GM19397 (cell line): Measurements from ENCODE around the gene UBA52.
"Not testable (repeated sequence)": the region's sequence is repeated elsewhere in the genome, so short reads cannot be mapped to it uniquely, and the experiment has no call there.

Source experiments
- ATAC-seq: cut with Tn5 transposase; IDR thresholded peaks from one replicate; pipeline ENCODE4 v1.9.1; 2021; ENCODE audit warnings: mild to moderate bottlenecking, moderate library complexity; ENCODE audit not compliant: unreplicated experiment

The UBA52 gene

DNA sequence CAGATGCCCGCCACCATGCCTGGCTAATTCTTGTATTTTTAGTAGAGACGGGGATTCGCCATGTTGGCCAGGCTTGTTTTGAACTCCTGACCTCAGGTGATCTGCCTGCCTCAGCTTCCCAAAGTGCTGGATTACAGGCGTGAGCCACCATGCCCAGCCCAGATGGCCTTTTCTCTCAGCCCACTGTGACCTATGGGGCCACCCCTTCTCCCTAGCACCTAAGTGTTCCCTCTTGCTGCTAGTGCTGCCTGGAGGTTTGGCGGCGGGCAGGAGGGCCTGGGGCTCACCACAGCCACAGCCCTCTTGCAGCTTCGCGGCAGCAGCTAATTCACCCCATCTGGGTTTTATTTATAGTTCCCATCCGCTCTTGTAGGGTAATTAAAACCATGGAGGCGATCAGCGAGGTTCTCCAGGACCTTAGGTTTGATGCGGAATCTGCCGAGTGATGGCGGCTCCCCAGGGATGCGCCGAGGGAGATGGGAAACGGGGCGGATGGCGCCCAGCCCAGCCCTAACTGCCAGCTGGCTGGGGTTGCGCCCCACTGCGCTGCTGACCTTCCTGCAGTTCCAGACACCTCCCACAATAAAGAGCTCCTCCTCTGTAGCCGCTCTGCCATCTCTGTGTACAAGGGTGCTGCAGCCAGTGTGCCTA lies 20.2 kb downstream of the UBA52 start:
- no peak for ATAC-seq

DNA sequence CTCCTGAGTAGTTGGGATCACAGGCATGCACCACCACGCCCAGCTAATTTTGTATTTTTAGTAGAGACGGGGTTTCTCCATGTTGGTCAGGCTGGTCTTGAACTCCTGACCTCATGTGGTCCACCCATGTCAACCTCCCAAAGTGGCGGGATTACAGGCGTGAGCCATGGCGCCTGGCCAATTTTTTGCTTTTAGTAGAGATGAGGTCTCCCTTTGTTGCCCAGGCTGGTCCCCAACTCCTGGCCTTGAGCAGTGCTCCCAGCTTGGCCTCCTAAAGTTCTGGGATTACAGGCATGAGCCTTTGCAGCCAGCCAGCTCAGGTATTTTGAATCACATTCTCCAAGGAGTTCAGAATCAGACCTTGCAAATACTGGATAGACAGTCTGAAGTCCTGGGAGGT lies 21.1 kb downstream of the UBA52 start:
- ATAC-seq: not testable (repeated sequence)

GRCh38 chr19:18593367-18594095 lies 21.9 kb downstream of the UBA52 start:
- no peak for ATAC-seq

DNA sequence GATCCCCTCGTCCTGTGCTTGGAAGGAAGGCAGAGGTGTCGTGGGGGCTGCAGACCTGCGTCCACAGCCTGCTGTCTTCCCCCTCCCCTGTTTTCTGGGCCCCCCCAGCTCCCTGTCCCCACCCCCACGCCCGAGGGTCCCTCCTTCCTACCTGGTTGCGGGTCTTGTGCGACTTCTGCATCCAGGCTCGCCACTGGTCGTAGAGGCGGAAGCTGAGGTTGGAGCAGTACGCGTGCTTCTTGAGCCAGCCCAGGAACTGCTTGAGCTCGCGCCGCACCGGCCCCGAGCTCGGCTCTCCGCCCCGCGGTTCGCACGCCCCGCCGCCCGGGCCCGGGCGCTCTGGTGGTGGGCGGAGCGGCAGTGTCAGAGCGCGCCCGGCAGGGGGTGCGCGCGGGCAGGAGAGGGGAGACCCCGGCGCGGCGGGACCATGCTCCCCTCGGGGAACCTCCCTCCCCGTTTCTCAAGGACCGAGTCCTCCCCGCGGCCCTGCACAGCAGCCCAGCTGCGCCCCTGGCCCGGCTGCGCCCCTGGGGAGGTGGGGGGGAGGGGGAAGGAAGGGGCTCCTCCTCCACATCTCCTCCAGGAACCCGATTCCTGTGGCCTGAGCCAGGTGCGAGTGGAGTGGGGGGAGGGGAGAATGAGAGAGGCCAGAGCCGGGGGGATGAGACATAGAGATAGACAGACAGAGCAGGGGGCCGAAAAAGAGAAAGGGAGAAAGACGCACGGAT lies 22.6 kb downstream of the UBA52 start:
- ATAC-seq: peak; percentile 58

DNA sequence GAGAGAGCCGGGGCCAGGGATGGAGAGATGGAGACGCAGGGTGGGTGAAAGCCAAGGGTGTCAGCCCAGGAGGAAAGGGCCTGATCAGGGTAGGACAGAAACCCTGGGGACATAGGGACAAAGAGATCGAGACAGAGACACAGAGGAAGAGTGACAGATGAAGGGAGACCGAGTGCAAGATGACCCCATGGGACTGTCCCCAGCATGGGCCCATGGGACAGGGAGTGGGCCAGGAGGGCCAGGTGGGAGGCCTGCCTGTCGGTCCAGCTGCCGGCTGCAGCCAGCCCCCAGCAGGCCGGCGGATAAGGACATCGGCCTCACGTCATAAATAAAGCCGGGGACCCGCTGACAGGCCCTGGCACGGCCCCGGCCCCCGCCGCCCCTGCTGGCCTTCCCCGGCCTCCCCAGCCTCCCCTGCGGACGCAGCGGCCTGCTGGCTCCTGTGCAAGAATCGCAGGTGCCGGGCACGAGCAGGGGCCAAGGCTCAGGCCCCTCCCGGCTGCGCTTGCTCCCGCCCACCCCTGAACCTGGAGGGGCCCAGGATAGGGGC lies 23.2 kb downstream of the UBA52 start:
- no peak for ATAC-seq

DNA sequence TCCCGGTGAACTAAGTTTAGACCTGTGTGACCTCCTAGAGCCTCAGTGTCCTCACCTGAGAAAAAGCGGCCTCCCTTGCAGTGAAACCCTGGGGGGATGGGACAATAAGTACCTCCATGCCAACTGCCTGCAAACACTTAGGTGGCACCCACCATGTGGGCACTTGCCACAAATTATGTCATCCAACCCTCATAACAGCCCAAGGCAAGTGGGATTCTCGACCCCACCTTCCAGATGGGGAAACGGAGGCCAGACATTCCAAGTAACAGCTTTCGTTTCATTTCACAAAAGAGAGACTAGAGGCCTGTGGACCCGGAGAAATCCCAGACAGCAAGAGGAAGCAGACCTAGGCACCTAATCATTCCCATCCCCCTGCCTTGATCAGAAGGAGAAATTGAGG lies 23.8 kb downstream of the UBA52 start:
- no peak for ATAC-seq

GRCh38 chr19:18596752-18597157 lies 25.1 kb downstream of the UBA52 start:
- ATAC-seq: no peak

DNA sequence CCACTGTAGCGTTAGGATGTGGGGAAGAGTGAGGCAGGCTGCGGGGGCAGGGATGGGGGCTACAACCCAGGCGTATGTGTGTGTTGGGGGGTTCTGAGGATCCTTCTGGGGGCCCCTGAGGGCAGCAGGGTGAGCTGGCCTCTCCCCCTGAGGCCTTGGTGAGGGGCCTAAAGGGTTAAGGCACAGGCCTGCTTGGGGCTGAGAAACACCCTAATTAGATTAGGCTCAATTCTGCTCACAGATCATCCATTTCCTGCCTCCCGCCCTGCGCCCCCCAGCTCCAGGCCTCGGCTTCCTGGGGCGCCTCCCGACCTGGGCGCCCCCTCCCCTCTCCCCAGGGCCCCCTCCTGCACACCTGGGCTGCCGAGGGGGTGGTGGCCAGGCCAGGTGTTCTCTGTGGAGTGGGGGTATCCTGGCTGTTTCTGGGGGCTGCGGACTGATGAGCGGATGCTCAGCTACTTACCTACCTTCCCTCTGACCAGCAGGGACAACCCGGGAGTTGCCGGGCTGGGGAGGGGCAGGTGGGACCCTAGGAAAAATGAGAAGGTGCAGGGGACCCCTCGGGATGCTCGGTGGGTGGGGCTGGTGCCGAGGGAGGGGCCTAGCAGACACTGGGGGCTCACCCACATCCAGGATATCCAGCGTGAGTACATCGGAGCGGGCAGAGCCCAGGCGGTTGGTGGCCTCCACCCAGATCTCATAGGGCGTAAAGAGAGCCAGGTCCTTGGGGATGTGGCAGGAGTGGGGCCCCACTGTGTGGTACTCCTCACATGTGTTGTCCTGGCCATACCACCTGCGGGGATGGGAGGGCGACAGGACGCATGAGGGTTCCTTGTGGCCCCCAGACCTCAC lies 26.4 kb downstream of the UBA52 start:
- no peak for ATAC-seq

DNA sequence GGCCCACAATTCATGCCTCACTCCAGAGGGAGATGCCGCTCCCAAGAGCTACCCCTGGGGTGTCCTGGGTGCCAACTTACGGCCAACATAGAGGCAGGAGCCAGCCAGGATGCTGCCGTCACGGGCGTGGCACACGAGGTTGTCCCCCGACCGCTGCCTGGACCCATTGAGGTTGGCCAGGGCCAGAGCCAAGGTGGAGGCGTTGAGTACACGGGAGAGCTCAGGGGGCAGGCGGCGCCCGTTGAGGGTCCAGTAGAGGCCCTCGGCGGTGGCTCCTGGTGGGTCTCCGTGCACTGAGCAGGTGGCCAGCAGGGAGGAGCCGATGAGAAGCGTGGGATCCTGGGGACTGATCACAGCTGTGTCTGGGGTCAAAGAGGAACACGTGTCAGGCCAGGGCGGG lies 27.8 kb downstream of the UBA52 start:
- no peak for ATAC-seq

DNA sequence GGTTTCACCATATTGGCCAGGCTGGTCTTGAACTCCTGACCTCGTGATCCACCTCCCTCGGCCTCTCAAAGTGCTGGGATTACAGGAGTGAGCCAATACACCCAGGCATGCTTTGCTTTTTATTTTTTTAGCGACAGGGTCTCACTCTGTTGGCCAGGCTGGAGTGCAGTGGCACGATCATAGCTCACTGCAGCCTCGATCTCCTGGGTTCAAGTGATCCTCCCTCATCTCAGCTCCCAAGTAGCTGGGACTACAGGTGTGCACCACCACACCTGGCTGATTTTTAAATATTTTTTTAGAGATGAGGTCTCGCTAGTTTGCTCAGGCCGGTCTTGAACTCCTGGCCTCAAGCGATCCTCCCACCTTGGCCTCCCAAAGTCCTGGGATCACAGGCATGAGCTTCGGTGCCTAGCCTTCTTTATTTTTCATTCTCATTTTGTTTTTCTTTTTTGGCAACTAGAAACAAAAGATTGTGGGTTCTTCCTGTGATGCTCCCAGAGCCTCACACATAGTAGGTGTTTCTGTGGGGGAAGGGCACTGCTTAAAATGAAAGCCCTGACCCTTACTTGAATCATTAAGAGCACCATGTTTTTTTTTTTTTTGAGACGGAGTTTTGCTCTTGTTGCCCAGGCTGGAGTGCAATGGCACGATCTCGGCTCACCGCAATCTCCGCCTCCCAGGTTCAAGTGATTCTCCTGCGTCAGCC lies 29.2 kb downstream of the UBA52 start:
- not testable (repeated sequence) for ATAC-seq

GRCh38 chr19:18601875-18602274 lies 30.2 kb downstream of the UBA52 start:
- ATAC-seq: no peak

GRCh38 chr19:18603255-18603957 lies 31.7 kb downstream of the UBA52 start:
- no peak for ATAC-seq

DNA sequence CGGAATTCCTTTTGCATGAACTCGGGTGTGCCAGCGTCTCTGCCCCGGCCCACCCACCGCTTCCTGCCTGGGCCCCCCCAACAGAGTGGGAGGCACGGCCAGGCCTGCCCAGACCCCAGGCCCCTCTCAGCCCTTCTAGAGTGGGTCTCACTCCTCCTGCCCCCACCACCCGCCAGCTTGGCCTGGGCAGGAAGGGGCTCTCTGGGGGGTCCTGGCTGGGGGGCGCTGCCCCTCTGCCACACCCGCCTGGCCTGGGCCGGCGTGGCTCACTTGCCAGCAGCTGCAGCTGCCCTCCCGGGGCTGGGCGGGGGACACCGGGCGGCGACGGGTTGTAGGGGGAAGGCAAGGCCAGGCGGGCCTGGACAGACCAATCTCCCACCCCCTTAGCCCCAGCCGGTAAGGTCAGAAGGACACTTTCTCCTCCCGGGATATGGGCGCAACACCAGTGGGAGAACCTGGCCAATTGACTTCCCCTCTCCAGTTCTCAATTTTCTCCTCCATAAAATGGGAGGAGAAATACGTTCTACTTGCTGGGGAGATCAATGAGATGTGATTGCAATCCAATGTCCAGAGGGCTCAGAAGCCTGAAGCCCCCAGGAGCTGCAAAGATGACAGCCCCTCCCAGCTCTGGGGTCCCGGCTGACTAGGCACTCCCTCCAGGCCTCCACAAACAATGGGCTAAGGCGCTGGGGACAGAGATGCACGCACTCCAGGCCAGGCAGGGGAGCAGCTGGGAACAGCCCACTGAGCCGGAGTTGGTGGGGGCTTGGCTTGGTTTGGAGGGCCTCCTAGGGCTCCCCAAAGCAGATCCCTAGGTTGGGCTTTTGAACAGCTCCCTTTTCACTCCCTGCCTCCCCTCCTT lies 32.5 kb downstream of the UBA52 start:
- ATAC-seq: no peak

DNA sequence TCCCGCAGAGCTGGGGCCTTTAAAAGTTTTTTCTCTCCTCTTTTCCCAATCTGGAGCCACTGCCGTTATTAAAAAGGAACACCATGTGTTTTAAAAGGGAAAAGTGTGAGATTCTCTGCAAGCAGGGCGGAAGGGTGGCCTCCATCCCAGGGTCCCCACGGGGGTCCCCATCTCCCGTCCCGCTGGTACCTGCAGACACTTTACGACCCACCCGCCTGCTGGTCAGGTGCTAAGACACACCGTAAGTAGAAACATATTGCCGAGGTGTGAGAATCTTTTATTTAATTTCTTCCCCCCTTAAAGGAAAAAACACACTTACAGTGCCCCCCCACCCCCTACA lies 33.1 kb downstream of the UBA52 start:
- no peak for ATAC-seq

- ATAC-seq: no peak
These were observed 33.5 kb downstream of the UBA52 start for GRCh38 chr19:18605196-18605545.

DNA sequence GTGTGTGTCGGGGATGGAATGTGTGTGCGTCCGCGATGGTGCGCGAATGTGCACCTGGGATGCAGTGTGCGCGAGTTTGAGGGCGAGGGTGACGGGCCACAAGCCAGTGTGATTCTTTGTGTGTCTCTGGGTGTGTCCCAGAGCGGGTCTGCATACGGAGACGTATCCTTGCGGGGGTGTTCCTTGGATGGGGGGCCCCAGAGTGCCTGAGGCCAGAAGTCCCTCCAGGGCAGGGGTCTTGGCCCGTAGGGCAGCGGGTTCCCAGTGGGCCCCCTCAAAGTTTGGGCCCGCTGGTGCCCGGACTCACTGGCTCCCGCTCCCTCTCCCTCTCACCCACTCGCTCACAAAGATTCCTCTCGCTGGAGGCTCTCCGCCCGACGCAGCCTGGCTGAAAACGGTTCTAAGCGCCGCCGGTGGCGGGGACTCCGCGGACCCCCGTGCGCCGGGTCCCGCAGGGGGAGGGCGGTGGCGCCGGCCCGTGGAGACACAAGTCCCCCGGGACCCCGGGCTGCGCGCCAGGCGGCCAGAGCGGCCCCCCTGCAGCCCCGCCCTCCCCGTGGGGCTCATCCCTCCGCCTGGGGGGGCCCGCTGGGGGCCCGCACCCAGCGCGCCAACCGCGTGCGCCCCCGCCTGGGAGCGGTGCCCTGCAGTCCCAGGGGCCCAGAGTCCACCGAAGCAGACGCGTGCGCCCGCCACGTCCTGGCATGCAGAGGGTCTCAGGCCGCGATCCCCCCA lies 34.1 kb downstream of the UBA52 start:
- no peak for ATAC-seq

DNA sequence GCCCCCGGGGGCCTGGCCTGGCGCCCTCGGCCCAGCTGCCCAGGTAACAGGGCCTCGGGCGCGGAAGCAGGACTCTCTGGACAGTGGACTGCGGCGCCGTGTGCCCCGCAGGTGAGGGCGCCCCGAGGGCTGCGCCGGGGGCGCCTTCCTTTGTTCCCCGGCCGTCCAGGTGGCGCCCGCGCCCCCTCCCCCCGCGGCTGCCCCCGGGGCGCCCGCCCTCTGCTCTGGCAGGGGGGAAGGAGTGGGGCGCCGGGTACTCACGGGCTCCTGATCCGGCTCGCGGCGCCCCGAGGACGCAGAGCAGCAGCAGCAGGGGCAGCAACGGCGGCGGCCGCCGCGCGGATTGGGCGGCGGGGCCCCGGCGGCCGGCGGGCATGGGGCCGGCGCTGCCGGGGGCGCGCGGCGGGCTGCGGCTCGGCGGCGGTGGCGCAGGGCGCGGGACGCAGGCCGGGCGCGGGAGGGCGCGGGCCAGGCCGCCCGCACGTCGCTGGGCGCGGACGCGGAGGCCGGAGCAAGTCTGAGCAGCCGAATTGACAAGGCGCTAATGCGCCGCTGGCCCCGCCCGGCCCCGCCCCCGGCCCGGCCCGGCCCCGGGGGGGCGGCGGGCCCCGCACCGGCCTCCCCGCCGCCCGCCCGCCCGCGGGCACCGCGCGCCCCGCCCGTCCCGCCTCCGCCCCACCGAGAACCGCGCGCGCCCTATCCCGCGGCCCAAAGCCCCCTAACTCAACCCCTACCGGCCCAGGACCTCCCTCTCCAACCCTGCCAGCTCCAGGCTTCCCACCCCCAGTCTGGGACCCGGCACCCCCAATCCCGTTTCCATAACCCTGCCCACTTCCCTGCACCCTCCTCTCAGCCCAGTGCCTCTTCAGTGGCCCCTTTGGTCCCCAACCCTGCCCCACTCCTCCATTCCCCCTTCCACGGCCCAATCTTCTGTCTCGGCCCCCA lies 34.9 kb downstream of the UBA52 start, which contains the start of gene CRLF1:
Gene CRLF1, minus strand, starts transcription at position 519 of the 945 bp plus-strand sequence. Its CDS starts 143 bp downstream, at position 376.
- no peak for ATAC-seq
